ENCODE data around the gene PCSK2. TPM values are rescaled to one million over a fixed set of nuclear protein-coding genes. Genes with fewer than 3 reads are reported as not detected.

PCSK2 gene
- total RNA-seq, 1 donor from 2014 or later = 1.0 TPM

GRCh38 chr20:17518339-17519052 is 291.7 kb downstream of the PCSK2 start:
- Mint-ChIP-seq H3K27me3 (ENCODE audit: unreplicated experiment) (peaks cover 8% of the 10 kb centered on the region), H3K36me3 (ENCODE audit: low read depth, unreplicated experiment) (peaks cover 5% of the 10 kb centered on the region), H3K27ac (ENCODE audit: unreplicated experiment) (no peak overlapping the region), H3K4me3 (ENCODE audit: unreplicated experiment) (no peak overlapping the region), H3K9me3 (ENCODE audit: unreplicated experiment) (no peaks in the 10 kb centered on the region), H3K4me1 (ENCODE audit: unreplicated experiment) (peaks cover 20% of the 10 kb centered on the region)
- TF ChIP-seq, protein P1, sequence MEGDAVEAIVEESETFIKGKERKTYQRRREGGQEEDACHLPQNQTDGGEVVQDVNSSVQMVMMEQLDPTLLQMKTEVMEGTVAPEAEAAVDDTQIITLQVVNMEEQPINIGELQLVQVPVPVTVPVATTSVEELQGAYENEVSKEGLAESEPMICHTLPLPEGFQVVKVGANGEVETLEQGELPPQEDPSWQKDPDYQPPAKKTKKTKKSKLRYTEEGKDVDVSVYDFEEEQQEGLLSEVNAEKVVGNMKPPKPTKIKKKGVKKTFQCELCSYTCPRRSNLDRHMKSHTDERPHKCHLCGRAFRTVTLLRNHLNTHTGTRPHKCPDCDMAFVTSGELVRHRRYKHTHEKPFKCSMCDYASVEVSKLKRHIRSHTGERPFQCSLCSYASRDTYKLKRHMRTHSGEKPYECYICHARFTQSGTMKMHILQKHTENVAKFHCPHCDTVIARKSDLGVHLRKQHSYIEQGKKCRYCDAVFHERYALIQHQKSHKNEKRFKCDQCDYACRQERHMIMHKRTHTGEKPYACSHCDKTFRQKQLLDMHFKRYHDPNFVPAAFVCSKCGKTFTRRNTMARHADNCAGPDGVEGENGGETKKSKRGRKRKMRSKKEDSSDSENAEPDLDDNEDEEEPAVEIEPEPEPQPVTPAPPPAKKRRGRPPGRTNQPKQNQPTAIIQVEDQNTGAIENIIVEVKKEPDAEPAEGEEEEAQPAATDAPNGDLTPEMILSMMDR (IDR thresholded peaks at IDR 0.05; ENCODE audit: unreplicated experiment) = no peak
- no peak for DNase-seq (ENCODE audit: low spot score)

- no peak overlapping the region for H3K4me3 Mint-ChIP-seq (ENCODE audit: unreplicated experiment)
- DNase-seq (ENCODE audit: low spot score) = no peak
- H3K9me3 Mint-ChIP-seq (ENCODE audit: unreplicated experiment) = no peaks in the 10 kb centered on the region
- TF ChIP-seq, protein P1 (IDR thresholded peaks at IDR 0.05; ENCODE audit: unreplicated experiment) = no peak
- H3K27ac Mint-ChIP-seq (ENCODE audit: unreplicated experiment) = no peak overlapping the region
- H3K27me3 Mint-ChIP-seq (ENCODE audit: unreplicated experiment) = peaks cover 7% of the 10 kb centered on the region
- H3K4me1 Mint-ChIP-seq (ENCODE audit: unreplicated experiment) = peaks cover 20% of the 10 kb centered on the region
- peaks cover 5% of the 10 kb centered on the region for H3K36me3 Mint-ChIP-seq (ENCODE audit: low read depth, unreplicated experiment)
Observed at GRCh38 chr20:17519606-17520285, 292.9 kb downstream of the PCSK2 start.

DNA sequence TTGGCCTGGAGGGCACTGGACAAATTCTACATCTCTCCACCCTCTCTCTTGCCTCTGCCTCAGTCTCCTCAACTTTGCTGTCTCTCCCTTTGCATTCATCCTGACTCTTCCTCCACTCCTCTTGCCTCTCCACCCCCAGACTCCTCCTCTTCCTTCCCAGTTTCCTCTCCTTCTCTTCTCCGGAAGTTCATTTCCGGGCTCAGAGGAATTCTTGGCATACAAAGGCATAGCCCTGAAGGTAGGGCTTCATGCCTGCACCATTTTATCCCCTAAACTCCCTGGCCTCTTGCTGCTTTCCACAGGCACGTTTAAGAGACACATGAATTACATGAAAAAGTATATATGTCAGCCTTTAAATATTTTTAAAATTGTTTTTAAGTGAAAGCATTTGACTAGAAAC is 293.7 kb downstream of the PCSK2 start:
- Mint-ChIP-seq H3K4me1 (ENCODE audit: unreplicated experiment) (peaks cover 20% of the 10 kb centered on the region), H3K27ac (ENCODE audit: unreplicated experiment) (peak overlapping the region; percentile 49), H3K27me3 (ENCODE audit: unreplicated experiment) (peaks cover 7% of the 10 kb centered on the region), H3K9me3 (ENCODE audit: unreplicated experiment) (no peaks in the 10 kb centered on the region), H3K4me3 (ENCODE audit: unreplicated experiment) (no peak overlapping the region), H3K36me3 (ENCODE audit: low read depth, unreplicated experiment) (peaks cover 5% of the 10 kb centered on the region)
- DNase-seq (ENCODE audit: low spot score) = peak; percentile 33
- TF ChIP-seq, protein P1 (IDR thresholded peaks at IDR 0.05; ENCODE audit: unreplicated experiment) = no peak

DNA sequence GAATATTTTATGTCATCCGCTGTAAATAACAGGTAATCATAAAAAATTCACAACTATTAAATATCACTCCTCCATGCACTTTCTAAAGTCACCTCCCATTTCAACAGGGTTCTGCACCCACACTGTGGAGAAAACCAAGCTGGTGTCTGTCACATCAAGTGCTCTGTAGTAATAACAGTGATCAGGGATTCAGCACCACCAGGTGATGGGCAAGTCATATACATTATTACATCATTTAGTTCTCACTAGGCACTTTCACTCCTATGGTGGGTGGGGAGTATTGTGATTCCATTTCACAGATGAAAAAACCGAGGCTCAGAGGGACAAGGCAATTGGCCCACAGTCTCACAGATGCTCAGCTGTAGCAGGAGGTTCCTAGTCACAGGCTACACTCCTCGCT is 295.7 kb downstream of the PCSK2 start:
- Mint-ChIP-seq H3K36me3 (ENCODE audit: low read depth, unreplicated experiment) (peaks cover 5% of the 10 kb centered on the region), H3K27ac (ENCODE audit: unreplicated experiment) (no peak overlapping the region), H3K27me3 (ENCODE audit: unreplicated experiment) (peaks cover 7% of the 10 kb centered on the region), H3K9me3 (ENCODE audit: unreplicated experiment) (no peaks in the 10 kb centered on the region), H3K4me1 (ENCODE audit: unreplicated experiment) (peaks cover 20% of the 10 kb centered on the region), H3K4me3 (ENCODE audit: unreplicated experiment) (no peak overlapping the region)
- DNase-seq (ENCODE audit: low spot score) = no peak
- TF ChIP-seq, protein P1 (IDR thresholded peaks at IDR 0.05; ENCODE audit: unreplicated experiment) = no peak

- no peak for DNase-seq (ENCODE audit: low spot score)
- H3K4me1 Mint-ChIP-seq (ENCODE audit: unreplicated experiment) = peaks cover 20% of the 10 kb centered on the region
- H3K9me3 Mint-ChIP-seq (ENCODE audit: unreplicated experiment) = no peaks in the 10 kb centered on the region
- no peak overlapping the region for H3K27ac Mint-ChIP-seq (ENCODE audit: unreplicated experiment)
- H3K4me3 Mint-ChIP-seq (ENCODE audit: unreplicated experiment) = no peak overlapping the region
- H3K36me3 Mint-ChIP-seq (ENCODE audit: low read depth, unreplicated experiment) = peaks cover 5% of the 10 kb centered on the region
- TF ChIP-seq, protein P1 (IDR thresholded peaks at IDR 0.05; ENCODE audit: unreplicated experiment) = no peak
- H3K27me3 Mint-ChIP-seq (ENCODE audit: unreplicated experiment) = peaks cover 5% of the 10 kb centered on the region
Observed at GRCh38 chr20:17523326-17523725, 296.5 kb downstream of the PCSK2 start.
